GM18505 (cell line): ENCODE measurements around the gene TFAP2E.
"Not testable (repeated sequence)": the region's sequence is repeated elsewhere in the genome, so short reads cannot be mapped to it uniquely, and the experiment has no call there.

Experiments used
- ATAC-seq: cut with Tn5 transposase; IDR thresholded peaks from one replicate; pipeline ENCODE4 v1.9.1; 2021; ENCODE audit not compliant: unreplicated experiment
- POLR2A ChIP-seq: IDR thresholded peaks from 4 replicates; pipeline ENCODE4 v1.6.1; 2011; ENCODE audit warnings: borderline replicate concordance; ENCODE audit not compliant: insufficient read depth, insufficient read length; ENCODE audit errors: extremely low read depth

The TFAP2E gene

GRCh38 chr1:35571263-35571662 is 1.9 kb upstream of the TFAP2E start:
- TF ChIP-seq POLR2A, result no peak
- no peak for ATAC-seq

DNA sequence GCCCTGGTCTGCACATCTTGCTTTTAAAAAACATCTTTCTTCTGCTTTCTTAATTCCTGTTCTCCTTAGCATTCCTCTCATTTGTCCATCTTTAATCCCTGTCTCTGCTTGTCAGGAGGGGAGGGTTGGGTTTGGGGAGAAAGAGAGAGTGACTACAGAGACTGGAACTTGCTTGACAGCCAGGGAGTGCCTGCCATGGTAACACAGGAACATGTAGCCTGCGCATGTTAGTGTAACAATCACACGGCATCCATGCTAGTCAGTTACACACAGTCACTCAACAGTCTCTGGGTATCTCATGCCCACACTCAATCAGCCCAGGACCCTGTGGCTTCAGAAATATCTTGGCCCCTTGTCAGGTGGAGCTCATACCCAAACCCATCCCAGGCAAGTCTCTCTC is 818 bp upstream of the TFAP2E start:
- TF ChIP-seq POLR2A, result no peak
- no peak for ATAC-seq

DNA sequence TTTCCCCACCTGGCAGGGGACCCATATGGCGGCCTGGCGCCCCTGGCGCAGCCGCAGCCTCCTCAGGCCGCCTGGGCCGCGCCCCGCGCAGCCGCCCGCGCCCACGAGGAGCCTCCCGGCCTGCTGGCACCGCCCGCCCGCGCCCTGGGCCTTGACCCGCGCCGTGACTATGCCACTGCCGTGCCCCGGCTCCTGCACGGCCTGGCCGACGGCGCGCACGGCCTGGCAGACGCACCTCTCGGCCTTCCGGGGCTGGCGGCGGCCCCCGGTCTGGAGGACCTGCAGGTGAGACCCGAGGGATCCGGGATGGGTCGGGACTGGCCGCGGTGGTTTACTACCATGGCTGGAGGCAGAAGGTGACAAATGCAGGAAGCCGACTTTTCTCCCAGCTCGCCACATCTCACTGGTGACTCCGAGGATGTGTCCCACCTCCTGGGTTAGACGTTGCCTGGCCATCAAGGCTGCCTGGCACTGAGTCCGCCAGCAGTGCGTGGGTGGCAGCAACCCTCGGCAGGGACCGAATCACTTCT is 1.1 kb downstream of the TFAP2E start:
- no peak for TF ChIP-seq POLR2A
- ATAC-seq, result no peak

GRCh38 chr1:35574655-35575415 is 1.7 kb downstream of the TFAP2E start:
- ATAC-seq, result no peak
- TF ChIP-seq POLR2A, result no peak

GRCh38 chr1:35575416-35575958 is 2.4 kb downstream of the TFAP2E start:
- no peak for ATAC-seq
- no peak for TF ChIP-seq POLR2A

- no peak for ATAC-seq
- TF ChIP-seq POLR2A, result no peak
Measured at GRCh38 chr1:35576061-35576765, 3.1 kb downstream of the TFAP2E start.

DNA sequence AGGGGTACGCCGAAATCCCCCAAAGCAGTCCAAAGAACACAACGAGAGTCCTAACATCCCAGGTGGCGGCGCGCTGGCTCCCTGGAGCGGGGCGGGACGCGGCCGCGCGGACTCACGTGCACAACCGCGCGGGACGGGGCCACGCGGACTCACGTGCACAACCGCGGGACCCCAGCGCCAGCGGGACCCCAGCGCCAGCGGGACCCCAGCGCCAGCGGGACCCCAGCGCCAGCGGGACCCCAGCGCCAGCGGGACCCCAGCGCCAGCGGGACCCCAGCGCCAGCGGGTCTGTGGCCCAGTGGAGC is 3.6 kb downstream of the TFAP2E start:
- ATAC-seq, result not testable (repeated sequence)

DNA sequence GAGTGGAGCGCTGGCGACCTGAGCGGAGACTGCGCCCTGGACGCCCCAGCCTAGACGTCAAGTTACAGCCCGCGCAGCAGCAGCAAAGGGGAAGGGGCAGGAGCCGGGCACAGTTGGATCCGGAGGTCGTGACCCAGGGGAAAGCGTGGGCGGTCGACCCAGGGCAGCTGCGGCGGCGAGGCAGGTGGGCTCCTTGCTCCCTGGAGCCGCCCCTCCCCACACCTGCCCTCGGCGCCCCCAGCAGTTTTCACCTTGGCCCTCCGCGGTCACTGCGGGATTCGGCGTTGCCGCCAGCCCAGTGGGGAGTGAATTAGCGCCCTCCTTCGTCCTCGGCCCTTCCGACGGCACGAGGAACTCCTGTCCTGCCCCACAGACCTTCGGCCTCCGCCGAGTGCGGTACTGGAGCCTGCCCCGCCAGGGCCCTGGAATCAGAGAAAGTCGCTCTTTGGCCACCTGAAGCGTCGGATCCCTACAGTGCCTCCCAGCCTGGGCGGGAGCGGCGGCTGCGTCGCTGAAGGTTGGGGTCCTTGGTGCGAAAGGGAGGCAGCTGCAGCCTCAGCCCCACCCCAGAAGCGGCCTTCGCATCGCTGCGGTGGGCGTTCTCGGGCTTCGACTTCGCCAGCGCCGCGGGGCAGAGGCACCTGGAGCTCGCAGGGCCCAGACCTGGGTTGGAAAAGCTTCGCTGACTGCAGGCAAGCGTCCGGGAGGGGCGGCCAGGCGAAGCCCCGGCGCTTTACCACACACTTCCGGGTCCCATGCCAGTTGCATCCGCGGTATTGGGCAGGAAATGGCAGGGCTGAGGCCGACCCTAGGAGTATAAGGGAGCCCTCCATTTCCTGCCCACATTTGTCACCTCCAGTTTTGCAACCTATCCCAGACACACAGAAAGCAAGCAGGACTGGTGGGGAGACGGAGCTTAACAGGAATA is 4.2 kb downstream of the TFAP2E start:
- peak; percentile 68 for ATAC-seq
- TF ChIP-seq POLR2A, result peak; percentile 47

DNA sequence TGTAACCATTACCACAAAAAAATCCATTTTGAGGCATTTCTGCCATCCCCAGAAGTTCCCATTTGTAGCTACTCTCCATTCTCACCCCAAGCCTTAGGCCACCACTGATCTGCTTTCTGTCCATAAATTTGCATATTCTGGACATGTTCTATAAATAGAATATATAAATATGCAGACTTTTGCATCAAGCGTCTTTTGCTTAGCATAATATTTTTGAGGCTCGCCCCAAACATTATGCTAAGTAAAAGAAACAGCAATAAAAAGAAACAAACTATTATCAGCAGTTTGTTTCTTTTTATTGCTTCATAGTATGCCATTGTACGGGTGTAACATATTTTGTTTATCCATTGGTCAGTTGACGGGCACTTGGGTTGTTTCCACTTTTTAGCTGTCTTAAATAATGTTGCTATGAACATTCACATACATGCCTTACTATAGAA is 7.9 kb downstream of the TFAP2E start:
- TF ChIP-seq POLR2A, result no peak
- no peak for ATAC-seq

- ATAC-seq, result not testable (repeated sequence)
Measured at GRCh38 chr1:35581621-35582020, 8.5 kb downstream of the TFAP2E start.

- no peak for TF ChIP-seq POLR2A
- ATAC-seq, result no peak
Measured at GRCh38 chr1:35585281-35585680, 12.2 kb downstream of the TFAP2E start.

GRCh38 chr1:35585805-35586204 is 12.7 kb downstream of the TFAP2E start:
- ATAC-seq, result not testable (repeated sequence)

DNA sequence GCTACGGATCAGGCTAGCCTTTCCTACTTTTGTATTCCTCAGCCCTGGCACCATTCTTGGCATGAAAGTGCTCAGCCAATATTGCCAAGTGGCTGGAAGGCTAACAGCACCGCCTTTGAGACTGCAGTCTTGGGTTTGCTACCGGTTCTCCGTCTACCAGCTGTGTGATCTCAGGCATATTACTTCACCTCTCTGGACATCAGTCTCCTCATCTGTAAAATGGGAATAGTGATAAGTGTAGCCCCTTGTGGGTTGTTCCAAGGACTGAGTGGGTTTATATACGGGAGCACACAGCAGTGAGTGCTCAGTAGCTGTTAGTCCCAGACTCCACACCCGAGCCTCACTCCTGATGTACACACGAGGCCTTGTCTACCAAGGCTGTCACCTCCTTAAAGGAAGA is 13.7 kb downstream of the TFAP2E start:
- ATAC-seq, result no peak
- no peak for TF ChIP-seq POLR2A
